Caco-2 (cell line): ENCODE data around the gene PDCD1. TPM values are rescaled to one million over a fixed set of nuclear protein-coding genes. Genes with fewer than 3 reads are reported as not detected.

Experiments
- BruUV-seq: library from RNA; stranded (reverse); fragments of 400-500 nt; replicated peaks from 2 replicates; lab custom pipeline; 2021; lab: Mats Ljungman, UMichigan
- CTCF ChIA-PET: fragments of 300-600 bp; sonication (Branson Sonifier 250); formaldehyde crosslinking; loops from one replicate; lab custom pipeline; 2022; ENCODE audit warnings: antibody characterized with exemption; lab: Charles Lee
- POLR2A ChIA-PET: fragments of 300-600 bp; sonication (Branson Sonifier 250); formaldehyde crosslinking; loops from one replicate; lab custom pipeline; 2022; ENCODE audit warnings: antibody characterized with exemption; lab: Charles Lee
- DNase-seq, 2 experiments: peaks; one replicate each; pipeline versions ENCODE4 v3.0.0 to v3.0.0-alpha.2; 2020 to 2022
- H3K27me3 ChIP-seq: replicated peaks from 2 replicates; pipeline ENCODE4 v1.6.0; 2011; ENCODE audit warnings: low read length; ENCODE audit not compliant: control insufficient read depth, insufficient read depth
- H3K36me3 ChIP-seq: 2 replicates; pipeline ENCODE4 v1.5.1; 2011; ENCODE audit warnings: low read length; ENCODE audit not compliant: control insufficient read depth, insufficient read depth
- H3K4me1 ChIP-seq: fragments of 250-450 bp; sonication (Bioruptor Pico); 2 replicates; pipeline ENCODE4 v1.5.1; 2020; ENCODE audit warnings: mild to moderate bottlenecking
- H3K4me3 ChIP-seq: 2 replicates; pipeline ENCODE4 v1.5.1; 2011; ENCODE audit warnings: low read depth, mild to moderate bottlenecking, control low read depth, low read length
- H3K9me3 ChIP-seq: fragments of 250-450 bp; sonication (Bioruptor Pico); 2 replicates; pipeline ENCODE4 v1.5.1; 2020; ENCODE audit warnings: mild to moderate bottlenecking, moderate library complexity
- H3K27ac Mint-ChIP-seq: one replicate; pipeline ENCODE4 v1.8.0; 2022; ENCODE audit warnings: mixed read lengths; ENCODE audit not compliant: unreplicated experiment
- H3K27me3 Mint-ChIP-seq: one replicate; pipeline ENCODE4 v1.8.0; 2022; ENCODE audit warnings: mixed read lengths; ENCODE audit not compliant: insufficient read depth, unreplicated experiment
- H3K36me3 Mint-ChIP-seq: one replicate; pipeline ENCODE4 v1.8.0; 2022; ENCODE audit warnings: mild to moderate bottlenecking, mixed read lengths; ENCODE audit not compliant: insufficient read depth, unreplicated experiment
- H3K4me1 Mint-ChIP-seq: one replicate; pipeline ENCODE4 v1.8.0; 2022; ENCODE audit warnings: low read depth, mixed read lengths; ENCODE audit not compliant: unreplicated experiment
- H3K4me3 Mint-ChIP-seq: one replicate; pipeline ENCODE4 v1.8.0; 2022; ENCODE audit warnings: mild to moderate bottlenecking, moderate library complexity, mixed read lengths; ENCODE audit not compliant: unreplicated experiment
- H3K9me3 Mint-ChIP-seq: one replicate; pipeline ENCODE4 v1.8.0; 2022; ENCODE audit warnings: mixed read lengths; ENCODE audit not compliant: unreplicated experiment
- CTCF ChIP-seq, 2 experiments: fragments of 200-600 bp in 1 of 2; IDR thresholded peaks; 1 replicate in 1 of 2; 2 replicates in 1 of 2; pipeline versions ENCODE4 v1.5.1 to v1.8.0; 2011 to 2022; ENCODE audit warnings: antibody characterized with exemption in 1 of 2, control low read depth in 1 of 2, inconsistent platforms in 1 of 2, low read depth in 1 of 2, low read length in 1 of 2, mild to moderate bottlenecking in 1 of 2, moderate library complexity in 1 of 2; ENCODE audit not compliant: insufficient read depth in 1 of 2, severe bottlenecking in 1 of 2, unreplicated experiment in 1 of 2
- intact Hi-C: fragments of 100-400 bp; cut with micrococcal nuclease; formaldehyde crosslinking; loops from one replicate; pipeline ENCODE4 v1.10.0; 2022; ENCODE audit not compliant: unreplicated experiment
- total RNA-seq: library from RNA; stranded (reverse); gene quantifications from 2 replicates; pipeline ENCODE4 v1.2.3, GENCODE V29; 2022

The PDCD1 gene
- total RNA-seq, 1 experiment from 2014 or later, result not detected

DNA sequence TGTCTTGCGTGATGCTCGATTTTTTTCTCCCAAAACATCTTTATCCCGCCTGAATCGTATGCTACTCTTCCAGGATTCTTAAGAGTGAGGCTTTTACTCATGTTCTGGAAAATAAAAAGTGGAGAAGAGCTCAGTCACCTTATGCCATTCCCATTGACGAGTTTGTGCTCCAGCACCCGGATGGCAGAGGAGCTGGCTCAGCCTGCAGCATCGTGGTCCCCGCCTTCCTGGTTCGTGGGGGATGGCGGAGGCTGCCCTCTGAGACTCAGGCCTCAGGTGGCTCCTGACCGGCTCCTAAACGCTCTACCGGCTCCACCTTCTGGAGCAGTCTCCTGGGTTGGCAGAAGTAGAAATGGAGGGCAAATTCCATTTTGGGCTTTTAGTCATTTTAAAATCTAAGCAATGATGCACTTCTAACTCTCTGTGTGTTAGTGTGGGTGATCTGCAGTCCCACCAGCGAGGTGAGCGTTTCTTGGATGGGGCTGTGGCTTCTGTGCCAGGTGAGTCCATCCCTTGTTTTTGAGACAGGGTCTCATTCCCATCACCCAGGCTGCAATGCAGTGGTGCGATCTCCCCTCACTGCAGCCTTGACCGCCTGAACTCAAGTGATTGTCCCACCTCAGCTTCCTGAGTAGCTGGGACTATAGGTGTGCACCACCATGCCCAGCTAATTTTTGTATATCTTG is 38.7 kb upstream of the PDCD1 start:
- intact Hi-C loops, result no loop called here
- TF ChIP-seq CTCF (IDR thresholded peaks at IDR 0.05; ENCODE audit: insufficient read depth in 1 of 2, low read depth in 1 of 2, low read length in 1 of 2, severe bottlenecking in 1 of 2, unreplicated experiment in 1 of 2), result no peak
- Mint-ChIP-seq H3K4me3 (no peak overlapping the region), H3K9me3 (no peaks in the 10 kb centered on the region), H3K27ac (no peak overlapping the region), H3K4me1 (no peaks in the 10 kb centered on the region), H3K36me3 (peaks cover 12% of the 10 kb centered on the region), H3K27me3 (no peaks in the 10 kb centered on the region)
- Histone ChIP-seq H3K4me1 (no peaks in the 10 kb centered on the region), H3K4me3 (no peak overlapping the region), H3K9me3 (no peaks in the 10 kb centered on the region), H3K27me3 (no peaks in the 10 kb centered on the region), H3K36me3 (no peaks in the 10 kb centered on the region)
- BruUV-seq, result no TSS peak
- CTCF ChIA-PET, result no interaction called here
- POLR2A ChIA-PET, result no interaction called here
- DNase-seq, result no peak

GRCh38 chr2:241896746-241897201 is 38.1 kb upstream of the PDCD1 start:
- Histone ChIP-seq H3K4me1 (no peaks in the 10 kb centered on the region), H3K27me3 (no peaks in the 10 kb centered on the region), H3K9me3 (no peaks in the 10 kb centered on the region), H3K36me3 (no peaks in the 10 kb centered on the region), H3K4me3 (no peak overlapping the region)
- no peak for DNase-seq
- Mint-ChIP-seq H3K4me3 (no peak overlapping the region), H3K27ac (no peak overlapping the region), H3K4me1 (no peaks in the 10 kb centered on the region), H3K36me3 (peaks cover 12% of the 10 kb centered on the region), H3K9me3 (no peaks in the 10 kb centered on the region), H3K27me3 (no peaks in the 10 kb centered on the region)
- intact Hi-C loops, result no loop called here
- no peak for TF ChIP-seq CTCF (IDR thresholded peaks at IDR 0.05; ENCODE audit: insufficient read depth in 1 of 2, low read depth in 1 of 2, low read length in 1 of 2, severe bottlenecking in 1 of 2, unreplicated experiment in 1 of 2)
- POLR2A ChIA-PET, result no interaction called here
- CTCF ChIA-PET, result no interaction called here
- no TSS peak for BruUV-seq

DNA sequence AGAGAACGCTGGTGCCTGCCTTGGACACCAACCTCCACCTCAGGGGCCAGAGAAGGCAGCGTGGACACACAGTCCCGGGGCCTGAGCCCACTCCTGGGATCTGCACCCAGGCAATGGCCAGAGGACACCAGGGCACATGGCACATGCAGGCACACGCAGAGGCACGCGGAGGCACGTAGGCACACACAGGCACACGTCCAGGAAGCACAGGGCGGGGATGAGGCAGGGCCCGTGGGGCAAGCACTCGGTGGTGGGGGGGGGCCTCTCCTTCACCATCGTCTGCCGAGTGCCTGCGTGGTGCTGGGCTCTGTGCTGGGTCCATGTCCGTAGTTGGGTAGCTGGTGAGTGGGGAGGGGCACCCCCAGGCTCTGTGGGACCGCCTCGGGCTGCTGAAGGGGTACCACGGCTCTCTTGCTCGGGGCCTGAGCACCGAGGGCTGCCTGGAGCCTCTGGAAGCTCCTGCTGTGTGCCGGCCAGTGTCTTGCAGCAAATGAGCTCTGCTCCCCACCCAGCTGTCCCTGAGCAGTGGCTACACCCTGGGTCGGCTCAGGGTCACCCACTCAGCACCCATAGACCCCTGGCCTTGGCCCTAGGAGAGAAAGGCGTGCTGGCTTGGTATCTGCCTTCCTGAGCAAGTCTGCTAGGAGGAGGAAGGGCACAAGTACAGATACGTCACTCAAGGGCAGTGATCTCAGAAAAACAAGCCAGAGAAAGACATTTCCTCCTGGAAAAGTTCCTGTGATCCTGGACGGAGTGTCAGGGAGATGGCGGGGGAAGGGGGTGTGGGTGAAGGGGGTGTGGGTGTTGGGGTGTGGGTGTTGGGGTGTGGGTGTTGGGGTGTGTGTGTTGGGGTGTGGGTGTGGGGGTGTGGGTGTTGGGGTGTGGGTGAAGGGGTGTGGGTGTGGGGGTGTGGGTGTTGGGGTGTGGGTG is 37.3 kb upstream of the PDCD1 start:
- Histone ChIP-seq H3K36me3 (no peaks in the 10 kb centered on the region), H3K27me3 (no peaks in the 10 kb centered on the region), H3K4me3 (no peak overlapping the region), H3K9me3 (no peaks in the 10 kb centered on the region), H3K4me1 (no peaks in the 10 kb centered on the region)
- intact Hi-C loops, result no loop called here
- no peaks in the 10 kb centered on the region for H3K4me1 Mint-ChIP-seq
- no peak for TF ChIP-seq CTCF (IDR thresholded peaks at IDR 0.05; ENCODE audit: insufficient read depth in 1 of 2, low read depth in 1 of 2, low read length in 1 of 2, severe bottlenecking in 1 of 2, unreplicated experiment in 1 of 2)
- CTCF ChIA-PET, result no interaction called here
- H3K27ac Mint-ChIP-seq, result no peak overlapping the region
- no peaks in the 10 kb centered on the region for H3K9me3 Mint-ChIP-seq
- POLR2A ChIA-PET, result no interaction called here
- no TSS peak for BruUV-seq
- DNase-seq, result no peak
- peaks cover 12% of the 10 kb centered on the region for H3K36me3 Mint-ChIP-seq
- no peaks in the 10 kb centered on the region for H3K27me3 Mint-ChIP-seq
- peak overlapping the region; percentile 35 for H3K4me3 Mint-ChIP-seq
